Astrocyte of the spinal cord (primary cell): ENCODE measurements around the gene APEH.

Source experiments
- DNase-seq: peaks from one replicate; pipeline ENCODE4 v3.0.0; 2011; ENCODE audit warnings: low read depth, low spot score
- H3K4me3 ChIP-seq: 2 replicates; pipeline ENCODE4 v1.5.1; 2011; ENCODE audit warnings: low read depth, mild to moderate bottlenecking, low read length, moderate library complexity
- in situ Hi-C: cut with HindIII; loops from 2 replicates; pipeline ENCODE4 v1.10.0; 2017; ENCODE audit warnings: low sequenced_read_pairs
- TF ChIP-seq, protein P1 (sequence below): IDR thresholded peaks from 2 replicates; pipeline ENCODE4 v1.5.1; 2012; ENCODE audit warnings: low read depth, mild to moderate bottlenecking, low read length, inconsistent platforms

APEH gene

DNA sequence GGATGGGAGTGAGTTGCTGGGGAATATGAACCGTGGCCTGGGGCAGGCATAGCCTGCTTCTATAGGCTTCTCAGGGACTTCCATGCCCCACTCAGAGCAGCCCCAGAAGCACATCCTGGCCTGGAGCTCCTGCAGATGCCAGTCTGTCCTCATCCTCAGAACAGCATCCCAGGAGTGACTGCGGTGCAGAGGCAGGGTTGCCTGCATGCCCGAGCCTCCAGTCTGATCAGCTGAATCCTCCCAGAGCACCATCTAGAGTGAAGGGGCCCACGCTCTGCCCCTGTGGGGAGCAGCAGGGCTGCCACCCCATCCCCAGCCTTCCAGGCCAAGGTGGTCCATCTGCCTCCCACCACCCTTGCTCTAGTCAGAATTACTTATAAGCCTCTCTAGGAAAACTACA is 44.7 kb upstream of the APEH start:
- in situ Hi-C loops = no loop called here
- H3K4me3 ChIP-seq = no peak overlapping the region
- TF ChIP-seq, protein P1, sequence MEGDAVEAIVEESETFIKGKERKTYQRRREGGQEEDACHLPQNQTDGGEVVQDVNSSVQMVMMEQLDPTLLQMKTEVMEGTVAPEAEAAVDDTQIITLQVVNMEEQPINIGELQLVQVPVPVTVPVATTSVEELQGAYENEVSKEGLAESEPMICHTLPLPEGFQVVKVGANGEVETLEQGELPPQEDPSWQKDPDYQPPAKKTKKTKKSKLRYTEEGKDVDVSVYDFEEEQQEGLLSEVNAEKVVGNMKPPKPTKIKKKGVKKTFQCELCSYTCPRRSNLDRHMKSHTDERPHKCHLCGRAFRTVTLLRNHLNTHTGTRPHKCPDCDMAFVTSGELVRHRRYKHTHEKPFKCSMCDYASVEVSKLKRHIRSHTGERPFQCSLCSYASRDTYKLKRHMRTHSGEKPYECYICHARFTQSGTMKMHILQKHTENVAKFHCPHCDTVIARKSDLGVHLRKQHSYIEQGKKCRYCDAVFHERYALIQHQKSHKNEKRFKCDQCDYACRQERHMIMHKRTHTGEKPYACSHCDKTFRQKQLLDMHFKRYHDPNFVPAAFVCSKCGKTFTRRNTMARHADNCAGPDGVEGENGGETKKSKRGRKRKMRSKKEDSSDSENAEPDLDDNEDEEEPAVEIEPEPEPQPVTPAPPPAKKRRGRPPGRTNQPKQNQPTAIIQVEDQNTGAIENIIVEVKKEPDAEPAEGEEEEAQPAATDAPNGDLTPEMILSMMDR = no peak
- DNase-seq = no peak

DNA sequence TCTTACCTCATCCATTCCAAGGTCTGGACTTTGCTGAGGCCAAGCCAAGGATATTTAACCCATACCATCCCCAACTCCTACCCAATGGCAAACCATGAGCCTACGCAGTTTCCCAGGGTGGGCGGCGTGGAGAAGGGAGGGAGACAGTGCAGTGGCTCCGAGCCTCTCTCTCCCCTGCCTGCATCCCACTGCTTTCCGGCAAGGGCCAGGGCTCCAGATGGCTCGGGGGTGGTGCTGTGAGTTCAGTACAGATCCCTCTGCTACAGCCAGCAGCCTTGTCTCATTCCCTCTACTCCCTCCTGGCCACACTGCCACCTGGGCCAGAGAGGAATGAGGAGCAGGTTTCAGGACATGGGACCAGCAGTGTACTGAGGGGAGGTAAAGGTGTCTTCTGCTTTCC is 44.3 kb upstream of the APEH start:
- TF ChIP-seq, protein P1 = no peak
- no peak for DNase-seq
- in situ Hi-C loops = no loop called here
- H3K4me3 ChIP-seq = no peak overlapping the region

DNA sequence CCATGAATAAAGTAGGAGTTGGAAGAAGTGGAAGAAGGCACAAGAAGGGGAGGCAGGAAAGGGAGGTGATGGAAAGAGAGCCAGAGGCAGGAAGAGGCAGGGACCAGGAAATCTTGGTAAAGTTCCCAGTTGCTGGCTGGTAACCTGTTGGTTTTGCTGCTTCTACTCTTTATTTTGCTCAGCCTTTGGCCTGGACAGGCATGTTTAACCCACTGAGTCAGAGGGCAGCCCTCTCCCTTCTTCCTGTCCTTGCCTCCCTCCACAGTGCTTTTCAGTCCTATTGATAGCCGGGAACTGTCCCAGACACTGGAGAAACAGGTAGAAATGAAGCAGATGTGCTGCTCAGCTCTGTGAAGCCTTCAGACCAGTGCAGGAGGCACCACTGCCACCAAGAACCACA is 43.4 kb upstream of the APEH start:
- no peak for DNase-seq
- H3K4me3 ChIP-seq = no peak overlapping the region
- TF ChIP-seq, protein P1 = no peak
- in situ Hi-C loops = no loop called here

DNA sequence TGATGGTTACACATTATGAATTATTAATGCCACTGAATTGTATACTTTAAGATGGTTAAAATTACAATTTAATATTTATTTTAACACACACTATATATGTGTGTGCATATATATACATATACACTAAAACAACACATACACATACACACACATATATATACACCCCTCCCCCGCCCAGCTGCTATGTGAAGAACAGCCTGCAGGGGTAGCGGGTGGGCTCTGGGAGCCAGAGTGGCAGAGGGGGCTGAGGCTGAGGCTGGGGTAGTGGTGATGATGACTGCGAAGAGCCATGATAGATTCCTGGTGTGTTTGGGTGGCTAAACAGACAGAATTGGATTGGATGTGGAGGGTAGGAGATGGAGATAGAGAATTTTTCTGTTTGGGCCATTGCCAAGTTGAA is 39.4 kb upstream of the APEH start:
- no peak overlapping the region for H3K4me3 ChIP-seq
- DNase-seq = no peak
- TF ChIP-seq, protein P1 = no peak
- in situ Hi-C loops = no loop called here

DNA sequence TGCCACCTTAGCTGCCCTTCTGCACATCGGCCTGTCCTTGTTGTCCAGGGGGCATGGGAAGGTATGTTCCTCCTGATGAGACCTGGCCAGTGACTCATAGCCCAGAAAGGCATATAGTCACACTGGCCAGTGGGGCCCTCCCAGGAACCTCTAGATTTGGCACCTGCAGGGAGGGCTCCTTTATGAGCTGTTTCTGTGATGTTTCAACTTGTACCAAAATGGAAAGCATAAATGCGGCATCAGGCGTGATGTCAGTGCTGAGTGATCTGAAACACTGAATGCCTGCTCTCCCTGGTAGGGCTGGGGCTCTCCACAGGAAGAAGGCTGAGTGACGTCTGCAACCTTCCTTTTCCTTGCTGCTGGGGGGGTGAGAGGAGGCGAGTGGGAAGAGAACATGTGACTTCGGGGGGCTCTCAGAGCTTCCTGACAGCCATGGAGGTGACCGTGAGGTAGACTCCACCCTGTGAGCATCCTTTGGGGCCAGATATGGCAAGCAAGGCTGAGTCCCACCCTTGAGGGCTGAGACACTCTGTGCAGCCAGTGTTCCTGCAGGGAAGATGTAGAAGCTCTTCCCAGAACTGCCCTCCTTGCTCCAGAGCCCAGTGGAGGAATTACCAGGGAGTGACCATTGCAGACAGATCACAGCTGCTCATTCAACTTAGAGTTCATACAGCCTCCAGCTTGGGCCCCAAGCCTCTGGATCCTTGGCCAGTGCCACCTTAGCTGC is 37.1 kb upstream of the APEH start:
- no peak overlapping the region for H3K4me3 ChIP-seq
- TF ChIP-seq, protein P1 = no peak
- DNase-seq = no peak
- in situ Hi-C loops = no loop called here

DNA sequence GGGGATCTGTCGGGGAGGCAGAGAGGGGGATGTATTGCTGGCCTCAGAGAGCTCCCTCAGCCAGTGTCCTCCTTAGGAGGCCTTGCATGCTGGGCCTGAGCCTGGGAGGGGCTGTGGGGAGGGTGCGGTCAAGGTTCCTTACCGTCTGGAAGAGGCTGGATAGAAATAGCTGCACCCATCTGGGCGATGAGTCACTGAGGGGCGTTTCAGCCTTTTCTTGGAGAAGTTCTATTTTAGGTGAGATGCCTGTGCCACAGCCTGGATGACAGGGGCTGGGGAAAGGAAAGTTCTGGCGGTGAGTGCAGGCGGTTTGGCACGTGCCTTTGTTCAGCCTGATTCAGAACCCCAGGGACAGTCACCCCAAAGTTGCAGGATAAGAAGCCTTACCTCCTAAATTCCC is 35.7 kb upstream of the APEH start:
- in situ Hi-C loops = no loop called here
- peak; percentile 62 for DNase-seq
- TF ChIP-seq, protein P1 = no peak
- H3K4me3 ChIP-seq = no peak overlapping the region
